Stimulated activated CD8-positive, alpha-beta memory T cell treated with anti-CD3 and anti-CD28 coated beads, Interleukin-12 subunit alpha, Interleukin-12 subunit beta, amount 100 ng/mL, for 24 hours (primary cell): ENCODE measurements around the gene FDXACB1.

Source experiments
- DNase-seq: peaks from one replicate; pipeline ENCODE4 v3.0.0-alpha.2; 2020; ENCODE audit errors: extremely low read depth

FDXACB1 gene

GRCh38 chr11:111843661-111844060, 35.3 kb downstream of the FDXACB1 start:
- no peak for DNase-seq

- peak; percentile 64 for DNase-seq
Measured at GRCh38 chr11:111841370-111842053, 37.5 kb downstream of the FDXACB1 start.

DNA sequence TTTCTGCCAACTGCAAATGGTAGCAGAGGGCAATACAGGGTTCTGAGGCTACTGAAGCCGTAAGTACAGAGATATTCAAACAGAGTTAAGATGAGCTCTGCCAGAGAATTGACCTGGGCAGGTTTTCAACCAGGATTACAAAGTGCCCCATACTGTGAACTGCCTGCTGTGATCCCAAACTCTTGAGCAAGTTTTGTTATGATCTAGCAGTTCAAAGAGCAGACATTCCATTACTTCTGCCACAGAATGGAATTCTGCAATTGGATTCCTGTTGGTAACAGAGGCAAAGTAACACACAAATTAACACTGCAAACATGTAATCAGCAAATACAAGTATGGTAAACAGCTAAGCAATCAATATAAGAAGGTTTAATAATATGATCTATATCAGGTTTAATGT, 38.8 kb downstream of the FDXACB1 start:
- DNase-seq, result no peak

- no peak for DNase-seq
Measured at GRCh38 chr11:111838054-111838453, 40.9 kb downstream of the FDXACB1 start.

- no peak for DNase-seq
Measured at GRCh38 chr11:111837366-111837891, 41.5 kb downstream of the FDXACB1 start.

DNA sequence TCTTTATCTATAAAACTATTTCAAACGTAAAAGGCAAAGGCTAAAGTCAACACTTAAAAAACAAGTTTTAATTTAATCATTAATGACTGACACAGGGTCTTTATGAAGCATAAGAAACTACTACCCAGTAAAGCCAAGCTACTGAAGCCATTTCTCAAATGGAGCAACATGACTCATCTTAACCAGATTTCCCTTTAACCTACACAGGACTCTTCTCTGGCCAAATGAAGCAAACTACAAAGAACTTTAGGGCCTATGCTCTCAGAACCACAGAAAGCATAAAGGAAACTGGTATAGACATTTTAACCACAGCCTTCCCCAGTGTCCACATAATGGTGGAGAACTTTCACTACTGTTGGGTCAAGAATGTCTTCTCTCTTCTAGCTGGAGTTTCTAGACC, 42.2 kb downstream of the FDXACB1 start:
- DNase-seq, result no peak

DNA sequence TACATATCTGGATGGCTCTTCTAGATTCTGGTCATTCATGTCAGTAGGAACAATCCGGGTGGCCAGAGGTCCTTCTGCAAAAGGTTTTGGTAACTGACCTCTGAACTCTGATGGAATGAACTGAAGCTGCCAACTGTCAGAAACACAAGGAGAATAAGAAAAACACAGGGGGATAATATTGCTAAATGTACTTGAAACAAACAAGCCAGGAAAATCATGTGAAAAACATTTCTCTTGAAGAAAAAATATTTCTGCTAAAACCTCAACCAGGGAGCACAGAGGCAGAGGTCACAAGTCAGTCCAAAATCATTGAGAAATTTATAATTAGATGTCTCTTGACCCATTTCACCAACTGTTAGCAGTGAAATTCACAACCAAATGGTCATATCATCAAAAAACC, 42.8 kb downstream of the FDXACB1 start:
- DNase-seq, result no peak

DNA sequence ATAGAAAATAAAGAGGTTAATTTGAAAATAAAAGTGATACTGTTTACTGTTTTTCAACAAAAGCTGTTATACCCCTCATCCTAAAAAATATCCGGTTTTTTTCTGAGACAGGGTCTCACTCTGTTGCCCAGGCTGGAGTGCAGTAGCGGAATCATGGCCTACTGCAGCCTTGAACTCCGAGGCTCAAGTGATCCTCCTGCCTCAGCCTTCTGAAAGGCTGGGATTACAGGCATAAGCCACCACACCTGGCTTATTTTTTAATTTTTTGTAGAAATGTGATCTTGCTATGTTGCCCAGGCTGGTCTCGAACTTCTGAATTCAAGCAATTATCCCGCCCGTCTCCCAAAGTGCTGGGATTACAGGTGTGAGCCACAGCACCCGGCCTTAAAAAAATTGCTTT, 43.3 kb downstream of the FDXACB1 start:
- no peak for DNase-seq

DNA sequence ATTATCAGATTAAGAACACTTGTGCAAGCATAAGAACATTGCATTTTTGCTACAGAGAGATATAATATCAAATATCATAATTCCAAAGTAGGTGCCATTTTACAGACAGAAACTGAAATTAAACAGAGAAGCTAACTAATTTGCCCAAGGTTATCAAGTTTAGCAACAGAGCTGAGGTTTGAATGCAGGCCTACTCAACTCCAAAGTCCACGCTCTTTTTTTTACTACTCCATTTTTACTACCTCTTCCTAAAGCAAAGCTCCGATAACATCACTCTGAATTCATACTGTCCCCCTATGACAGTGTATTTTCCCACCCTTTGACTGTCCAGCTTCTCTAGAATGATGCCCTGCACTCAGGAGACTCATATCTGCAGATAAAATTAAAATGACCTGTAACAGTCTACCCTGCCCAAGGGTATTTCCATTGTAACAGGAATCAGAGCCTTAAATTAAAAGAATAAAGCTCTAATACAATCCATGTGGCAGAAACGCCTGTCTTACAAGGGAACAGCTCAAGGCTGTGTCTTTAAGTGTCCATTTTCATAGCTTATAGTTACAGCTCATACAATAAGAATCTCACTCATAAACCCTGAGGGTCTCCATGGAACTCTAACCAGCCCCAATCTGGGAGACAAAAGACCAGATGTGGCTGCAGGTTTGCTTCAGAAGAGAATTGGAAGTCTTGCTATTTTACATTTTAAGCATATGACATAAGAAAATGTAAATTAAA, 44.4 kb downstream of the FDXACB1 start:
- DNase-seq, result no peak

GRCh38 chr11:111833524-111833923, 45.4 kb downstream of the FDXACB1 start:
- DNase-seq, result no peak

DNA sequence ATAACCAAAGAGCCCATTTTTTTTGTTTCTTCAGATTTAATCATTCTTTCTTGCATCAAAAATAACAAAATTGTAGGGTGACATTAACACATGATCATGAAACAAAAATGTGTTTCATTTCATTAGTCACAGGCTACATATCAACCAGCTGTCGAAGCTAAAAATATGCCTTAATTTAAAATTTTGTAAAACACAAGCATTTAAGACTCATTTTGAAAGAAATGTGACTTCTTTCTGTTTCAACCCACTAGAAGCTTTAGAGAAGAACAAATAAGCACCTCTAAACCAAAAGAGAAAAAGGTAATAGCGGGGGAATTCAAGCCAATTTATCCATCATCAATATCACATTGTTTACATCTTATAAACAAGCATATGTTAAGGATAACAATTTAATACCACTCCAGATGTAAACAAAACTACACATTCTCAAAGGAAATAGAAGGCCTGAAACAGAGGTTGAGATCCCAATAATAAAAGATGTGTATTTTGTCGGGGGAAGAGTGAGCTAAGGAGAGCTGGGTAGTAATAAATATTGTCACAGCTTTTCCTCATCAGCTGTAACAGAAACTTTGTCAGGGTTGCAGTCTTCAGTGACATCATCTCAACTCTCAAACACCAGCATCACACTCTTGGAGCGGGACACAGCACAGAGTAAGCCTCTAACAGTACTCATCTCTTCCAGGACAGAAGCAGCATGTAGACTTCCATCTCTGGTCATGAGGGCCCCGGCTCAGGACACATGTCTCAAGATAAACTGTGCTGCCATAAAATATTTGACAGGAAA, 49.6 kb downstream of the FDXACB1 start:
- DNase-seq, result no peak

- DNase-seq, result no peak
Measured at GRCh38 chr11:111826322-111826950, 52.5 kb downstream of the FDXACB1 start.
